NCI-H2029 (cell line): ENCODE data around the gene ZNF483.
"Not testable (repeated sequence)": the region's sequence is repeated elsewhere in the genome, so short reads cannot be mapped to it uniquely, and the experiment has no call there.

Experiments
- DNase-seq: peaks from one replicate; lab custom pipeline; 2025; lab: John Stamatoyannopoulos, UW

Gene ZNF483

GRCh38 chr9:111610845-111611244, 85.9 kb downstream of the ZNF483 start:
- DNase-seq = no peak

- DNase-seq = no peak
Measured at GRCh38 chr9:111613436-111614040, 88.6 kb downstream of the ZNF483 start.

- DNase-seq = no peak
Measured at GRCh38 chr9:111615928-111616327, 90.9 kb downstream of the ZNF483 start.

GRCh38 chr9:111617349-111617748, 92.4 kb downstream of the ZNF483 start:
- not testable (repeated sequence) for DNase-seq

- no peak for DNase-seq
Measured at GRCh38 chr9:111621895-111622480, 97.0 kb downstream of the ZNF483 start.

- no peak for DNase-seq
Measured at GRCh38 chr9:111622626-111623025, 97.6 kb downstream of the ZNF483 start.
